ENCODE measurements around the gene ANKRD13B.
A peak's percentile ranks its signal among the peaks of the same experiment; 100 is the strongest.

ANKRD13B gene

DNA sequence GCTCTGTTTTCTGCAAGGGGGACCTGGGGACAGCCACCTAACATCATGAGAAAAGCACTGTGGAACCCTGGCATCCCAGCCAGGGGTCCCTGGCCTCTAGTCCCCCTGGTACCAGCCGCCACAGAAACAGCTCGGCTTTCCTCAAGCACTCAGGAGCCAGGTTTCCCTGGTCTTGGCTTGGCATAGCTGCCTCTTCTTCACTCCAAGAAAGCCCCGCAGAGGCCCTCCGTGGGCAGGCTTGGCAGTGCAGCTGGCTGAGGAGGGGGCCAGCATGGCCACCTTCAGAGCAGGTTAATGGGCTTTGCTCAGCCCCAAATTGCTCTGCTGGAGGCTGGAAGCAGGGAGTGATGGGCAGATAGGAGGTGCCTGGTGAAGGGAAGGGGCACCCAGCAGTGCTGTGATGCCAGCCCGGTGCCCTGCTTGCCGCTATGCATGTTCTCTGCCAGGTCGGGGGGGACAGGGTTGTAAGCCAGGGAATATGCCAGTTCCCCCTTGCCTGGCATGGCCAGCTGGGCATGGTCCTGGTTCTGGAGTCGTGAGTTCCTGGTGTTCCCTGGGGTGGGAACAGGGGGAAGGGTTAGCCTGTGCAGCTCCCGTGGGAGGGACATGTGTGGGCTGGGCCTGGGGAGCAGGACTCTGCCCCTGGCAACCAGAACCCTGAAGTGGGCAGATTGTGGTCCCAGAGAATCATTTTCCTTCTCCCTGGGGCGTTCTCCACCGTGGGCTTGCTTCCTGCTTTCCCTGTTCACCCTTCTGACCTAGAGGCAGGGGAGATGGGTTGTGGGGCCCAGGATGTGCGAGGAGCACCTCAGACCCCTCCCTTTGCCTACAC is 3.2 kb downstream of the ANKRD13B start:
- no peak for DNase-seq

GRCh38 chr17:29596811-29597210 is 3.9 kb downstream of the ANKRD13B start:
- DNase-seq = no peak

GRCh38 chr17:29597361-29598172 is 4.6 kb downstream of the ANKRD13B start:
- no peak for DNase-seq

DNA sequence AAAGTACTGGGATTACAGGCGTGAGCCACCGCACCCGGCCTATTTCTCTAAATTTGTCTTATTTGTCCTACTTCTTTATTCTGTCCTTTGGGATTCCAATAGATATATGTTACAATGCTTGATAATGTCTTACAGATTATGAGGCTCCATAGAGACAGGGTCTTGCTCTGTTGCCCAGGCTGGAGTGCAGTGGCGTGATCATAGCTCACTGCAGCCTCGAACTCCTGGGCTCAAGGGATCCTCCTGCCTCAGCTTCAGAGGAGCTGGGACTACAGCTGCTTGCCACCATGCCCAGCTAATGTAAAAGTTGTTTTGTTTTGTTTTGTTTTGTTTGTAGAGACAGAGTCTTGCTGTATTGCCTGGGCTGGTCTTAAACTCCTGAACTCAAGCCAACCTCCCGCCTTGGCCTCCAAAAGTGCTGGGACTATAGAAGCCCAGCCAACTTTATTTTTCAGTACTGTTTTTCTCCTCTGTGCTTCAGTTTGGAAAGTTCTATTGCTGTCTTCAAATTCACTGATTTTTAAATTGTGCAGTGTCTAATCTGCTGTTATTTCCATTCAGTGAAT is 10.3 kb downstream of the ANKRD13B start:
- DNase-seq = no peak

GRCh38 chr17:29607557-29608195 is 14.7 kb downstream of the ANKRD13B start:
- DNase-seq = no peak

GRCh38 chr17:29608986-29609385 is 16.1 kb downstream of the ANKRD13B start:
- no peak for DNase-seq

GRCh38 chr17:29610395-29610794 is 17.5 kb downstream of the ANKRD13B start:
- no peak for DNase-seq

GRCh38 chr17:29611351-29612093 is 18.6 kb downstream of the ANKRD13B start:
- no peak for DNase-seq

DNA sequence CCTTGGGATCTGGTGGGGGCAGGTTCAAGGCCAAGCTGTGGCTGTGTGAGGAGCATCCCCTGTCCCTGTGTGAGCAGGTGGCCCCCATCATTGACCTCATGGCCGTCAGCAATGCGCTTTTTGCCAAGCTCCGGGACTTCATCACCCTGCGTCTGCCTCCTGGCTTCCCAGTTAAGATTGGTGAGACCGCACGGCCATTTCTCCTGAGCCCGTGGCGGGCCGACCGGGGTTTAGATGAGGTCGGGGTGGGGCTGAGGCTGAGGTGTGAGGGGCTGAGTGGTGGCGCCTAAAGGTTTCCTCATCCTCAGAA is 19.1 kb downstream of the ANKRD13B start:
- no peak for DNase-seq

DNA sequence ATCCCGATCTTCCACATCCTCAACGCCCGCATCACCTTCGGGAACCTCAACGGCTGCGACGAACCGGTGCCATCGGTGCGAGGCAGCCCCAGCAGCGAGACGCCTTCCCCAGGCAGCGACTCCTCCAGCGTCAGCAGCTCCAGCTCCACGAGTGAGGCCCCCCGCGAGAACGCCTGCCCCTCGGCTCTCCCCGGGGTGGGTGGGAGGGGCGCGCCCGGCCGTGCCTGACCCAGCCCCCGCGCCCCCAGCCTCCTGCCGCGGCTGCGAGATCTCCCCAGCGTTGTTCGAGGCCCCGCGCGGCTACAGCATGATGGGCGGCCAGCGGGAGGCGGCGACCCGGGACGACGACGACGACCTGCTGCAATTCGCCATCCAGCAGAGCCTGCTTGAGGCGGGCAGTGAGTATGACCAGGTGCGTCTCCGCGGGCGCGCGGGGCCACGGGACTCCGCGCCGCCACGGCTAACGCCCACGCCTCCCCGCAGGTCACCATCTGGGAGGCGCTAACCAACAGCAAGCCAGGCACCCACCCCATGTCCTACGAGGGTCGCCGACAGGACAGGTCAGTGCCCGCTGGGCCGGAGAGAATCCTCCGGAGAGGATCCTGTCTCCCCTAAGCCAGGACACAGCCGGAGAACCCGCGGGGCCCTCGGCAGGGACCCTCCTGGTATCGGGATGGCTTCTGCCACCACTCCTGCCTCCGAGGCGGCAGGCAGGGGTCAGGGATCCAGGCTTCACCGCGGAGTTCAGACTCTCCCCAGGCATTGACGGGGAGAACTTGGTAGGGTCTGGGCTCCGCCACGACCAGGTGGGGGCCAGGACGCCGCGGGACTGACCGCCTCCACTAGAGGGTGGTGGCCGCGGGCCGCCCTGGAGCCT is 19.7 kb downstream of the ANKRD13B start:
- DNase-seq = no peak

DNA sequence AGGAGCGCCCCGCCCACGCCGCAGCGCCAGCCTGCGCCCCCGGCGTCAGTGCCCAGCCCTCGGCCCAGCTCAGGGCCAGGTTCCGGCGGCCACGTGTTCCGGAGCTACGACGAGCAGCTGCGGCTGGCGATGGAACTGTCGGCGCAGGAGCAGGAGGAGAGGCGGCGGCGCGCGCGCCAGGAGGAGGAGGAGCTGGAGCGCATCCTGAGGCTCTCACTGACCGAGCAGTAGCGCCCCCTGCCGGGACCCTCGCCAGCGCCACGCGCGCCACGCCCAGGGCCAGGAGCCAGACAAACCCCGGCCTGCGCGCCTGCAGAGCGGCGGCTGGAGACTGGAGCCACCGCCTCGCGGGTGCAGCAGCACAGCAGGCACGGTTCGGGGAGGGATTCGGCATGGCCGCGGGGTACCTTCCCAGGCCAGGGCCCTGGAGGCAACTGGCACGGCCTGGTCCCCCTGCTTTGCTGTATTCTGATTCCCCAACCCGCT is 20.5 kb downstream of the ANKRD13B start:
- DNase-seq = peak; percentile 94

DNA sequence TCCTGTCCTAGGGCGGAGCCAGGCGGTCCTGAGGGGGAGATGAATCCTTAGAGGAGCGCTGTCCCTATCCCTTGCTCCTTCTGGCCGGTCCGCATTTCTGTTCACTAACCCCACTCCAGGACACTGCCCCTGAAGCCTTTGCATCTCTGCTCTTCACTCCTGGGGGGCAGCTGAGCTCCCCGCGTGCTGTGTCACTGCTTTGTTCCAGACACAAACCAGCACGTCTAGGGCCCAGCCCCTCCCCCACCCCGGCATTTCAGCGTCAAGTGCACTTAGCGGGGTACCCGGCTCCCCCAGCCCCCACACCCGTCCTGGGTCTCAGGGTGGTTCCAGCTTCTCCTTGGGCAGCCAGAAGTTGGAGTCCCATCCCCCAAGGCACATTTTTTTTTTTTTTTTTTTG is 20.9 kb downstream of the ANKRD13B start:
- DNase-seq = no peak

GRCh38 chr17:29614349-29615047 is 21.6 kb downstream of the ANKRD13B start:
- DNase-seq = no peak

DNA sequence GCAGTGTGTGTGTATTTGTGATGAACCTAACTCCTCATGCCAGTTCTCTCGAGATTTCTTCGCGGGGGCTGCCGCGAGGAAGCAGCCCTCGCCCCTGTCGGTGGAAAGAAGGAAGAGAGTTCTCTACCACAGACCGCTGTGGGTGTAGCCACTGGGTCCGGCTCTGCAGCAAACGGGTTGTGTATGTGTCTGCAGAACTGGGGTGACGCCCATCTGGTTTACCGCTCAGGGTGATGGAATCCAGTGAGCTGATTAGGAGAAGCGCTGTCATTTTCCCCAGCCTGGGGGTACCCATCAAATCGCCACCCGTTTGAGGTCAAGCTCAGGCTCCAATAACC is 22.1 kb downstream of the ANKRD13B start:
- DNase-seq = peak; percentile 61

- peak; percentile 84 for DNase-seq
Measured at GRCh38 chr17:29615492-29616299, 22.8 kb downstream of the ANKRD13B start.

DNA sequence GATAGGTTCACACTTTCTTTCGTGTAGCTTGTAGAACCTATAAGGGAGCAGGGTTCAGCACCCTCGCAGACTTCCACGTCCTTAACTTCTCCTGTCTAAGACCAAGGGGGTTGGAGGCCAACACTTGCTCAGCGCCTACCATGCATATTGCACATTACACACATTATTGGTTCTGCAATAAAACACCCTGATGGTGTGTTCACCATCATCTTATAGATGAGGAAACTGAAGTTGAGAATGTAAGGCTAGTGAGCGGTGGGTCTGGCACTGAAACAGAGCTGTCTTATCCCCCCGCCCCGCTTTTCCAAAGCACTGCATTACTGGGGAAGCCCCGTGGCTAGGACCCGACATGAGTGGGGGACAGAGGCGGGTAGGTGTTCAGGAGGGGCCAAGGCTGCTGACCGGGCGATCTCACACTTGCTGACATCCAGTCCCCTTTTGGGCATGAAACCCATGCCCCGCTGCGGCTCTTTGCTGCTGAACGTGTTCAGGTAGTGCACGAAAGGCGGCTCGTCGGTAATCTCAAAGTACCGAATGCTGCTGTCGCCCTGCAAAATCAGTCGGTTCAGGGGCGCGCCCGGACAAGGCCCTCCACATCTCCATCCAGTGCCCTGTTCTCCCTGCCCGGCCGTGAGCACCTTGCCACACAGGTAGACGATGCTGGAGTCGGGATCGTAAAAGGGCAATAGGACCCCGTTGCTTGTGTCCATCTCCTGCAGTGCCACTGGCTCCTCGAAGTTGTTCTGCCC is 23.5 kb downstream of the ANKRD13B start:
- no peak for DNase-seq

DNA sequence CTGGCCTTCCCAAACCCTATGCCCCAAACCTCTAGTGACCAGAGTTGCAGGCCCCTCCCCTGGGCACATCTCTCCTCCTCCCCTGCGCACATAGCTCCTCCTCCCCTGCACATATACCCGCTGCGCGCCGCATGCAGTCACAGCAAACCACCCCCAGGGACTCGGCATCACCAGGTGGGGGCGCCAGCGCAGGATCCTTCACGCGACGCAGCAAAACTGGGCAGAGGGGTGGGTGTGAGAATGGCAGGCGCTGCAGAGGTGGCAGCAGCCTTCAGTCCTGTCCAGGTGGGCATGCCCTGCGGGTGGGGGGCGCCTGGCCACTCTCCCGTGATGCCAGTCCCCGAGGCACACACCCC is 24.2 kb downstream of the ANKRD13B start:
- DNase-seq = peak; percentile 88

DNA sequence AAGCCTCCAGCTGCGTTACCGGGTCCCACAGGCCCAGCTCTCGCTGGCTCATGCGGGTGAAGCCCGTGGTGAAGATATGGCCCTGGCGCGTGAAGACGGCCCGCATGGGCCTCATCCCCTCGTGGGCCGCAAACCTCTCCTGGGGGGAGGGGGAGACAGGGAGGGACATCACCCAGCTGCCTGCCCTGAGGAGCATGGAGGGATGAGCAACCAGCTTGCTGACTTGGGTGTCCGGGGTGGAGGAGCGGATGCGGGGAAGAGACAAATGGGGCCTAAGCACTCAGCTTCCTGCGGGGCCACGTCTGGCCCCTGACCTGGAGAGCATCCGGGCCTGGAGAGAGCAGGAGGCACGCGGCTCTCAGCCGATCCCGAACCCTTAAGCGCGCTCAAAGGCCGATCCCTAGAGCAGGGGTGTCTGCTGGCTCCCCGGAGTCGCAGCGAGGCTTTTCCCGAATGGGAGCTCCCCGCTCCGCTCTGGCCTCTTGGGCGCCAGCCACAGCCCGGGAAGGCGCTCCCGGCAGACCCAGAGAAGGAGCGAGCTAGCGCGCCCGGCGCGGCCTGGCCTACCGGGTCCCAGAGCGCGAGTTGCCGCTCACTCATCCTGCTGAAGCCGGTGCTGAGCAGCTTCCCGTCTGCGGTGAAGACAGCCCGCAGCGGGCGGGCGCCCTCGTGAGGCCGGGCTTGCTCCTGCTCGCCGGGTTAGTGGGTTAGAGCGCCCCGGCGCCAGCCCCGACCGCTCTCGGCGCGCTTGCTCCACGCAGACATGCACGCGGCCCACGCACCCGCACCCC is 24.7 kb downstream of the ANKRD13B start:
- peak; percentile 92 for DNase-seq

All from activated CD8-positive, alpha-beta memory T cell treated with anti-CD3 and anti-CD28 coated beads, Interleukin-2, amount 50 U/mL, for 4 hours (primary cell).